SKM-1 treated with dmso at 0.1 percent for 144 hours (cell line): ENCODE results near the gene PSMB7.

ENCODE experiments used
- DNase-seq: peaks from one replicate; lab custom pipeline; 2025; ENCODE audit not compliant: unreplicated experiment; lab: John Stamatoyannopoulos, UW

The PSMB7 gene

GRCh38 chr9:124384846-124385245 is 30.4 kb downstream of the PSMB7 start:
- DNase-seq: no peak

- no peak for DNase-seq
Observed at GRCh38 chr9:124384210-124384609, 31.0 kb downstream of the PSMB7 start.

- DNase-seq: peak; percentile 61
Observed at GRCh38 chr9:124381170-124381945, 33.9 kb downstream of the PSMB7 start.

- no peak for DNase-seq
Observed at GRCh38 chr9:124377551-124378406, 37.5 kb downstream of the PSMB7 start.

DNA sequence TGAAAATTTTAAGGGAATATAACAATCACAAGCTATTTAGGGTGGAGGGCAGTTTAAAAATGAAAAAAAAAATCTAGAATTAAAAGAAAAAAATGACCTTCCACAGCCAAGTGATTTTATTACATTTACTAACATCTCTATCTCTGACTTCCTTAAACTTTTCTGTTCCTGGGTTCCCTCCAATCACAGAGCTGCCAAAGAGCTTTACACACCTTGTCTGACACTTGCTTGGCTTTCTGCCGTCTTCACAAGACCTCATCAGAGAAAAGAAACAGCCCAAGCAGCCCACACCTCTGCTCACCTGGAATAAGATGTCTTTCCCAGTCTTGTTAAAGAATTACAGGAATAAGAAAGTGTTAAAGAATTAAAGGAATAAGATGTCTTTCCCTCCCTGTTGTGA is 38.9 kb downstream of the PSMB7 start:
- no peak for DNase-seq

- DNase-seq: no peak
Observed at GRCh38 chr9:124375726-124376125, 39.5 kb downstream of the PSMB7 start.

GRCh38 chr9:124373851-124374250 is 41.4 kb downstream of the PSMB7 start:
- DNase-seq: no peak

- no peak for DNase-seq
Observed at GRCh38 chr9:124373386-124373785, 41.9 kb downstream of the PSMB7 start.

DNA sequence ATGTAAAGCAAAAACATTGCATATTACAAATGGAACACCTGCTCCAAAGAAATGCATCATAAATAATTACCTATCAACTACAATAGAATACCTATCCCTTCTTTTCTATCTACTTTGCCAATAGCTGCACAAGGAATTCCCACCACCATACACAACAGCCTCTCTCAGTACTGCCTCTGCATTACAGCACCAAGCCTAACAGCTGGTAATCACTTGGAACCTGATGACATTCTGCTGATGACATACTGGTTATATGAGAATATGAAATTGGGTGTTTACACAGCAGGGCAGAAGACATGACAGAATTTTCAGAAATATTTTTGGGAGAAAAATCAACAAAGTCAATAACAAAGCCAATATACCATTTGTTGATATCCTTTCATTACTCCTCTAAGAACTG is 43.2 kb downstream of the PSMB7 start:
- DNase-seq: no peak

DNA sequence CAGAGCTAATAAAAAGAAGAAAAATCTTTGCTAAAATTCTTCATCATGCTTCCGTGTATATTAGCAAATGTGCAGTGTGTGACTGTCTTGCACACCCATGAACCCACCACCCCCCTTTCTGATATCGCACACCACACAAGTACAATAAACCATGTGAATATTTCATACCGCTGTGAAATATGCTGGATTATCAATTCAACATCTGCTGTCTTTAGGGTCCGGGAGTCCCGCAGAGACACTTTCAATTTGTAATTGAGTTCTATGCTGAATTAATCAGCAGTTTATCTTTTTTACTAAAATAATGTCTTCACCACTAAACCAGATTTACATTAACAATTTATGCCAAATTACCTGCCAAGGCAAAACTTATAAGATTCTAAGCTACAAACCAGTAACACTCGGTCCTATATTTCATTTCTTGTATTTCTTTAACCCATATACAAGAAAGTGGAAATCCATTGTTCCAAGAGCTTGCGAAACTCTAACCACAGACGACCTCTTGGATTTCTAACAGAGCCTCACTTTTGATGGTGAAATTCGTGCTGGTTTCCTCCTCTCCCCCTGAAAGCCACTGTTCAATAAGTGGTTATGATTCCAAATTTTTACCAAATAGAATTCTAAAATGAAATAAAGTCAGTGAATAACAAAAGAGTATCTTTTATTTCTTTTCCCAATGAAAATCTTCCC is 44.2 kb downstream of the PSMB7 start:
- peak; percentile 40 for DNase-seq

- DNase-seq: no peak
Observed at GRCh38 chr9:124369231-124369797, 45.9 kb downstream of the PSMB7 start.

GRCh38 chr9:124368692-124369091 is 46.5 kb downstream of the PSMB7 start:
- no peak for DNase-seq

DNA sequence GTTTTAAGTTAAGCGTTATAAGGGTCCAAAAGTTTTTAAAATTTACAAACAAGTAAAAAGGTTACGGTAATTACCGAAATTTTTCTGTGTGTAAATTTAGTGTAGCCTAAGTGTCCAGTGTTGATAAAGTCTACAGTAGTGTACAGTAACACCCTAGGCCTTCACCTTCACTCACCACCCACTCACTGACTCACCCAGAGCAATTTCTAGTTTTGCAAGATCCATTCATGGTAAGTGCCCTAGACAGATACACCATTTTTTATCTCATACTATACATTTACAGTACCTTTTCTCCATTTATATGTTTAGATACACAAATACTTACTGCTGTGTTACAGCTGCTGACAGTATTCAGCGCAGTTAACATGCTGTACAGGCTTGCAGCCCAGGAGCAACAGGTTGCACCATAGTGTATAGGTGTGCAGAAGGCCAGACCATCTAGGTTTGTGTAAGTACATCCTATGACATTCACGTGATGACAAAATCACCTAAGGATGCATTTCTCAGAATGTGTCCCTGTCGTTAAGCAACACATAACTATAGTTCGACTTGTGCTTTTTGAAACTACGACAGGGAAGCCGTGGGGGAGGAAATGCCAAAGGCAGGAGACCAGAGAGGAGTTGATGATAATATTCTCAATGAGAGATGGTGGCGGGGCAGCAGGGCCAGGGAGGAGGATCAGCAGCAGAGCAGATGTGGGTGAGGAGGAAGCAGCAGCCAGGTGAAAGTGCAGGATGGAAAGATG is 48.6 kb downstream of the PSMB7 start:
- DNase-seq: no peak

DNA sequence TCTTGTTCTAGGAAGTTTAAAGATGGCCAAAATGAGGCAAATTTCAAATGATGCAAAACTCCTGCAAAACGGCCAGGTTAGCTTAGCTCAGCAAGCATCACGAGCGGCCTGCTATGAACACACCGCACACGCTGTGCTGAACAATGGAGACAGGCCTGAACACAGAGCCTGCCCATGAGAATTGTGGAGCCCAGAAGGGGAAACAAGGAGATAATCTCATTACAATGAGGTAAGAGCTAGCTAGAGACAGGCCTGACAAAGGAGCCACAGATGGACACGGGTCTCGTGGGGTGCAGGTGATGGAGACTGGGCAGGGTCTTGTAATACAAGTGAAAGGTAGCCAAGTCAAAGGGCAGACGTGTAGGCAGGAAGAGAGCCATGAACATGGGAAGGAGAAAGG is 50.2 kb downstream of the PSMB7 start:
- no peak for DNase-seq

DNA sequence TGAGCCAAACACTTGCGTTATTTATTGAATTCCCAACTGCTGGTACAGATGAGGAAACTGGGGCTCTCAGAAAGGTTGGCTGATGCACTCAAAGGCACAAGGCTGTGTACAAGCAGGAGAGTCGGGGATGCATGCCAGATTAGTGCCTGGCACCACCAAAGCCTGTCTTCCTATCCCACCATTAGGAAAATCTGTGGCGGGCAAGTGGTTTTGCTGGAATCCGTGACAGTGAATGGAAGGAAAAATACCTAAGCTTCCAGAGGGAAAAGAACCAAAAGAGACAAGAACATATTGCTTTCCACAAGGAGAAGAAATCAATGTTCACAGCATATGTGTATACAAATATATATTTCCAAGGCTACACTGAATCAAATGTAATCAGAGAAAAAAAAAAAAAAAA is 51.1 kb downstream of the PSMB7 start:
- no peak for DNase-seq

DNA sequence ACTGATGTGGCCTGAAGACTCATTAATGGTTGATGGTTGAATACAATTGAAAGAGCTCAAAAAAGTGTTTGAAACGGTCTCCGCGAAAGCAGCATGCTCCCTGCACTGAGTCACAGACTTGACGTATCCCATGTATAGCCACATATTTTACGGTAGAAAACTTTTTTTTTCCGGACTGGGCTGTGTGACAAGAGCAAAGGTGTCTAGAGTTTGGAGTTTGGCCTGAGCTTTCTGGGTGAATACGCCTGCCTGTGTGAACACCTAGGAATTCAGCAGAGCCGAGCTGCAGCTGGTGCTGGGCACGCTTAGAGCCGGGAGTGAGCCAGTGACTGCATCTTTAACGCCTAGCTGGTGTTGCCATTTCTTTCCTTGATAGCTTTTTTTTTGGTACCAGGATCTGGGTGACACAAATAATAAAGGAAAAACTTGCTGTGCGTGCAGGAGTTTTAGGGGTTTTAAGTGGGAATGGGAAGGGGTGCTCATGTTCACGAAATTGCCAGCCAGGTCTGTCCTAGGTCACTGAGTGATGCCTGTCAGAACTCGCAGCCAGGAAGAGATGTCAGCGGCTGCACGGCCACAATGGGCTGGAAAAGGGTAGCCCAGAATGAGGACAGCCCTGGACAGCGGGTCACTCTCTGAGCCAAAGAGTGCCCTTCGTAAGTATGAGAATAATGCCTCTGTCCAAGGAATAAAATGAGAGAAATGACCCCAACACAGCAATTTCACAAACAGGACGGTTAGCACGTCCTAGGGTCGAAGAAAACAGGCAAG is 51.7 kb downstream of the PSMB7 start:
- no peak for DNase-seq

GRCh38 chr9:124361128-124361527 is 54.1 kb downstream of the PSMB7 start:
- DNase-seq: no peak

GRCh38 chr9:124359855-124360678 is 55.2 kb downstream of the PSMB7 start:
- DNase-seq: no peak

- no peak for DNase-seq
Observed at GRCh38 chr9:124359426-124359825, 55.8 kb downstream of the PSMB7 start.
